SK-N-SH (cell line): ENCODE measurements around the gene AVPR2. TPM values are rescaled to one million over a fixed set of nuclear protein-coding genes. Genes with fewer than 3 reads are reported as not detected.

Source experiments
- CTCF ChIA-PET: fragments of 300-600, 350-600 bp; formaldehyde crosslinking; extraction: SDS; loops from one replicate; lab custom pipeline; 2021; lab: Yijun Ruan, JAX
- POLR2A ChIA-PET: fragments of 350-600 bp; sonication (Branson Sonifier 250); formaldehyde crosslinking; extraction: SDS; loops from one replicate; lab custom pipeline; 2020; ENCODE audit warnings: antibody characterized with exemption, inconsistent platforms; lab: Yijun Ruan, JAX
- DNase-seq: peaks from one replicate; pipeline ENCODE4 v3.0.0; 2012
- H2AFZ ChIP-seq: fragments of 200-600 bp; sonication (generic); 2 replicates; pipeline ENCODE4 v1.8.1; 2016; ENCODE audit warnings: antibody characterized with exemption, mild to moderate bottlenecking, low read depth
- H3F3A ChIP-seq: fragments of 200-600 bp; sonication (generic); replicated peaks from 2 replicates; pipeline ENCODE3; 2016; ENCODE audit warnings: antibody characterized with exemption, mild to moderate bottlenecking; ENCODE audit not compliant: insufficient read depth
- H3K27ac ChIP-seq, 2 experiments: fragments of 200-500 bp in 1 of 2; fragments of 200-600 bp in 1 of 2; sonication (Bioruptor generic) in 1 of 2; sonication (generic), shearing (Covaris generic) in 1 of 2; 2 replicates each; pipeline versions ENCODE4 v1.5.1 to v1.6.1; 2014 to 2016; ENCODE audit warnings: low read depth in 2 of 2, inconsistent platforms in 1 of 2, low read length in 1 of 2, mild to moderate bottlenecking in 1 of 2, mixed read lengths in 1 of 2
- H3K27me3 ChIP-seq: fragments of 200-600 bp; sonication (generic), shearing (Covaris generic); 2 replicates; pipeline ENCODE4 v1.6.1; 2016; ENCODE audit warnings: mixed run types; ENCODE audit not compliant: insufficient read depth
- H3K36me3 ChIP-seq, 2 experiments: fragments of 200-500 bp in 1 of 2; fragments of 200-600 bp in 1 of 2; sonication (Bioruptor generic) in 1 of 2; sonication (generic) in 1 of 2; replicated peaks in 1 of 2; 2 replicates each; pipeline versions ENCODE3 to v1.5.1; 2014 to 2016; ENCODE audit warnings: low read length in 1 of 2, mild to moderate bottlenecking in 1 of 2; ENCODE audit not compliant: insufficient read depth in 2 of 2, control insufficient read depth in 1 of 2
- H3K4me1 ChIP-seq, 2 experiments: fragments of 200-500 bp in 1 of 2; fragments of 200-600 bp in 1 of 2; sonication (Bioruptor generic) in 1 of 2; sonication (generic), shearing (Covaris generic) in 1 of 2; 2 replicates each; pipeline versions ENCODE4 v1.5.1 to v1.6.1; 2014 to 2016; ENCODE audit warnings: low read depth in 1 of 2, low read length in 1 of 2, mixed run types in 1 of 2; ENCODE audit not compliant: insufficient read depth in 2 of 2, control insufficient read depth in 1 of 2
- H3K4me2 ChIP-seq: fragments of 200-600 bp; sonication (generic), shearing (Covaris generic); 2 replicates; pipeline ENCODE4 v1.6.1; 2017; ENCODE audit warnings: mixed run types
- H3K4me3 ChIP-seq, 2 experiments: fragments of 200-500 bp in 1 of 2; fragments of 200-600 bp in 1 of 2; sonication (Bioruptor generic) in 1 of 2; sonication (generic), shearing (Covaris generic) in 1 of 2; 2 replicates each; pipeline versions ENCODE4 v1.5.1 to v1.8.1; 2014 to 2016; ENCODE audit warnings: low read depth in 2 of 2, inconsistent platforms in 1 of 2, low read length in 1 of 2, mild to moderate bottlenecking in 1 of 2, mixed read lengths in 1 of 2, moderate library complexity in 1 of 2
- H3K79me2 ChIP-seq: fragments of 200-600 bp; sonication (generic); 2 replicates; pipeline ENCODE4 v1.8.1; 2017; ENCODE audit warnings: mild to moderate bottlenecking; ENCODE audit not compliant: insufficient read depth
- H3K9ac ChIP-seq: fragments of 200-600 bp; sonication (generic); 2 replicates; pipeline ENCODE4 v1.6.1; 2017; ENCODE audit warnings: mixed run types
- H3K9me2 ChIP-seq: fragments of 200-600 bp; sonication (generic); 2 replicates; pipeline ENCODE4 v1.6.1; 2017; ENCODE audit warnings: mixed run types
- H3K9me3 ChIP-seq: fragments of 200-600 bp; sonication (generic); 2 replicates; pipeline ENCODE4 v1.6.1; 2017; ENCODE audit warnings: mixed run types, mild to moderate bottlenecking, moderate library complexity
- H4K20me1 ChIP-seq: fragments of 200-600 bp; sonication (generic); 2 replicates; pipeline ENCODE4 v1.6.1; 2017; ENCODE audit warnings: mild to moderate bottlenecking, mixed run types; ENCODE audit not compliant: insufficient read depth
- CHD2 ChIP-seq: fragments of 150-350 bp; IDR thresholded peaks from 2 replicates; pipeline ENCODE4 v1.6.1; 2018; ENCODE audit warnings: low read length; ENCODE audit not compliant: partially characterized antibody
- EP300 ChIP-seq, 2 experiments: IDR thresholded peaks; 2 replicates each; pipeline versions ENCODE4 v1.4.0 to v1.6.1; 2012; ENCODE audit warnings: borderline replicate concordance in 1 of 2, low read depth in 1 of 2, low read length in 1 of 2
- FOXJ3 ChIP-seq: sonication (generic); formaldehyde crosslinking; IDR thresholded peaks from 2 replicates; pipeline ENCODE4 v1.5.1; 2020; ENCODE audit warnings: mild to moderate bottlenecking, missing genetic modification reagents
- GABPA ChIP-seq: IDR thresholded peaks from 2 replicates; pipeline ENCODE4 v1.4.0; 2012; ENCODE audit warnings: low read depth, mild to moderate bottlenecking
- GATA2 ChIP-seq: sonication (generic); formaldehyde crosslinking; IDR thresholded peaks from 2 replicates; pipeline ENCODE4 v1.5.0; 2020; ENCODE audit warnings: mild to moderate bottlenecking, missing genetic modification reagents
- NFIC ChIP-seq: IDR thresholded peaks from 2 replicates; pipeline ENCODE4 v1.4.0; 2012; ENCODE audit warnings: borderline replicate concordance
- RAD21 ChIP-seq: IDR thresholded peaks from 2 replicates; pipeline ENCODE4 v1.6.1; 2012; ENCODE audit warnings: mild to moderate bottlenecking, low read length
- RCOR1 ChIP-seq: fragments of 150-350 bp; IDR thresholded peaks from 2 replicates; pipeline ENCODE4 v1.6.1; 2017; ENCODE audit warnings: antibody characterized with exemption, low read length
- RXRA ChIP-seq: IDR thresholded peaks from 2 replicates; pipeline ENCODE4 v1.4.0; 2012; ENCODE audit warnings: low read depth, mild to moderate bottlenecking, borderline replicate concordance
- TCF12 ChIP-seq: IDR thresholded peaks from 2 replicates; pipeline ENCODE4 v1.4.0; 2012
- TEAD4 ChIP-seq: IDR thresholded peaks from 2 replicates; pipeline ENCODE4 v1.4.0; 2012; ENCODE audit warnings: mild to moderate bottlenecking, borderline replicate concordance; ENCODE audit not compliant: insufficient read depth
- WGBS: methylation state at CpG from one replicate; pipeline ENCODE4 v1.1.6; 2017; ENCODE audit warnings: low lambda C conversion rate; 5-methylcytosine and 5-hydroxymethylcytosine counted together
- polyA plus RNA-seq, 3 experiments: library from polyadenylated mRNA; depleted of rRNA; stranded (reverse); fragments of >200 nt; gene quantifications; 2 replicates each; pipeline ENCODE4 v1.2.3, GENCODE V29; 2012
- TF ChIP-seq, protein P1 (sequence below): IDR thresholded peaks from 2 replicates; pipeline ENCODE4 v1.4.0; 2012; ENCODE audit warnings: low read depth, borderline replicate concordance
- TF ChIP-seq, protein P2 (sequence below): fragments of 200-600 bp; sonication (generic); IDR thresholded peaks from 2 replicates; pipeline ENCODE4 v1.6.1; 2017; ENCODE audit warnings: antibody characterized with exemption, mild to moderate bottlenecking, moderate library complexity
- TF ChIP-seq, protein P3 (sequence below): IDR thresholded peaks from 2 replicates; pipeline ENCODE4 v1.6.1; 2012; ENCODE audit warnings: mild to moderate bottlenecking, low read depth, low read length, moderate library complexity

The AVPR2 gene
- polyA plus RNA-seq, 1 of the 3 experiments (the other 2 are of a cell fraction), result not detected

DNA sequence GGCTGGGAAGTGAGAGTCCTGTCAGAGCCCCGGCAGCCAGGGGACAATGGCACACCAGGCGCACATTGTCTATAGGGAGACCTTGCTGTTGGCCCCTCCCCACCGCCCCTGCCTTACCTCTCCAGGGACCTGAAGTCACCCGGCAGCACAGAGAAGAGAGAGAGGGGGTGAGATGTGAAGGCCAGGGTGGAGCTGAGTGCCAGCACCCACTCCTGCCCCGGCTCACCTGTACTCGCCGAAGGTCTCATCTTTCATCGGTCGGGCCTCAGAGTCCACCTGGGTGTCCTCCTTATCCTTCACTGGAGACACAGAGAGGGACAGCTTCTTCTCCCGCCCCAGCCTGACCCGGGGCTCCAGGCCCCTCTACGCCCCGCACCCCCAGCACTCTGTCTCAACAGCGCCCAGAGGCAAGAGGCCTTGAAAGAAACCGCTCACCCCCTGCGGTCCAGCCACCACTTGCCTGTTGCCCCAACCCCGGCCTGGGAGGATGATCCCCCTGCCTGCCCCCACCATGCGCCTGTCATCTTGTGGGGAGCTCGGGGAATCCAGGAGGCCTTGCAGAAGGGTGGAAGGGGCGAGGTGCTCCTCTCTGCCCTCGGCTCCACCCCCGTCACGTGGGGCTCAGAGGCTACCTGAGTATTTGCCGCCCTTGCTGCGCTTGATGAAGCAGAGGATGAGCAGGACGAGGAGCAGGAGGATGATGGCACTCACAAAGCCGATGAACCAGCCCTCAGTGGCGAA, 41.1 kb upstream of the AVPR2 start:
- no peaks in the 10 kb centered on the region for H3K79me2 ChIP-seq
- 77% methylated on average over 9 of the region's 28 CpGs for WGBS
- no peak overlapping the region for H3K27ac ChIP-seq
- no peak overlapping the region for H3K4me2 ChIP-seq
- CTCF ChIA-PET, result interaction anchor here (1.2 kb wide), 1 partner anchor 89 kb away, joined by 4 read pairs; no protein-coding TSS in a partner anchor
- no peaks in the 10 kb centered on the region for H3K4me1 ChIP-seq
- H2AFZ ChIP-seq, result no peak overlapping the region
- TF ChIP-seq CHD2 (no peak), FOXJ3 (CRISPR knock-in tag) (no peak), GABPA (no peak), TEAD4 (no peak), RAD21 (no peak), RCOR1 (no peak)
- TF ChIP-seq, protein P1, sequence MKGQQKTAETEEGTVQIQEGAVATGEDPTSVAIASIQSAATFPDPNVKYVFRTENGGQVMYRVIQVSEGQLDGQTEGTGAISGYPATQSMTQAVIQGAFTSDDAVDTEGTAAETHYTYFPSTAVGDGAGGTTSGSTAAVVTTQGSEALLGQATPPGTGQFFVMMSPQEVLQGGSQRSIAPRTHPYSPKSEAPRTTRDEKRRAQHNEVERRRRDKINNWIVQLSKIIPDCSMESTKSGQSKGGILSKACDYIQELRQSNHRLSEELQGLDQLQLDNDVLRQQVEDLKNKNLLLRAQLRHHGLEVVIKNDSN, result no peak
- H3K4me3 ChIP-seq, result no peak overlapping the region
- no peaks in the 10 kb centered on the region for H3K9me2 ChIP-seq
- no peaks in the 10 kb centered on the region for H4K20me1 ChIP-seq
- H3K27me3 ChIP-seq, result peaks cover 18% of the 10 kb centered on the region
- POLR2A ChIA-PET, result no interaction called here
- H3K9me3 ChIP-seq, result no peaks in the 10 kb centered on the region
- H3K9ac ChIP-seq, result no peak overlapping the region
- peak; percentile 20 for DNase-seq
- no peaks in the 10 kb centered on the region for H3K36me3 ChIP-seq
- no peaks in the 10 kb centered on the region for H3F3A ChIP-seq

DNA sequence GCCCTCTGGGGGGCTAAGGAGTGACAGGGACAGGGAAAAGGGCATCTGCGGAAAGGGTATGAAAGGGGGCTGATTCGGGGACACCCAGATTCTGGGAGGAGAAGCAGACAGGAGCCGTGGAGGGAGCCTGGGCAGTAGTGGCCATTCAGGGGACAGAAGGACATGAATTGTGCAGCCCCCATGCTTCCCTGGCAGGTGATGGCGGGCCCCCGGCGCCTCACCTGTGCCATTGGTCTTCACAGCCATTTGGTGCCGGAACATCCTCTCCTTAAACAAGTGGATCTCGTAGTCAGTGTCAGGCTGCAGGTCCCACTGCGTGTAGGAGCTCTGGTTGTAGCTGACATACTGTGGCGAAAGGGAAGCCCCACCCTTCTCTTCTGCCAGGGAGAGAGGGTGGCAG, 40.4 kb upstream of the AVPR2 start:
- Histone ChIP-seq H3F3A (no peaks in the 10 kb centered on the region), H3K36me3 (no peaks in the 10 kb centered on the region), H3K9me3 (no peaks in the 10 kb centered on the region), H3K4me2 (no peak overlapping the region), H3K4me1 (no peaks in the 10 kb centered on the region), H3K79me2 (no peaks in the 10 kb centered on the region), H3K27ac (no peak overlapping the region), H3K9me2 (no peaks in the 10 kb centered on the region), H3K9ac (no peak overlapping the region), H2AFZ (no peak overlapping the region), H4K20me1 (no peaks in the 10 kb centered on the region), H3K4me3 (no peak overlapping the region), H3K27me3 (peaks cover 11% of the 10 kb centered on the region)
- ChIA-PET POLR2A (no interaction called here), CTCF (no interaction called here)
- DNase-seq, result no peak
- TF ChIP-seq GATA2 (CRISPR knock-in tag) (no peak), GABPA (no peak)
- 56% methylated on average over 10 of the region's 10 CpGs for WGBS

DNA sequence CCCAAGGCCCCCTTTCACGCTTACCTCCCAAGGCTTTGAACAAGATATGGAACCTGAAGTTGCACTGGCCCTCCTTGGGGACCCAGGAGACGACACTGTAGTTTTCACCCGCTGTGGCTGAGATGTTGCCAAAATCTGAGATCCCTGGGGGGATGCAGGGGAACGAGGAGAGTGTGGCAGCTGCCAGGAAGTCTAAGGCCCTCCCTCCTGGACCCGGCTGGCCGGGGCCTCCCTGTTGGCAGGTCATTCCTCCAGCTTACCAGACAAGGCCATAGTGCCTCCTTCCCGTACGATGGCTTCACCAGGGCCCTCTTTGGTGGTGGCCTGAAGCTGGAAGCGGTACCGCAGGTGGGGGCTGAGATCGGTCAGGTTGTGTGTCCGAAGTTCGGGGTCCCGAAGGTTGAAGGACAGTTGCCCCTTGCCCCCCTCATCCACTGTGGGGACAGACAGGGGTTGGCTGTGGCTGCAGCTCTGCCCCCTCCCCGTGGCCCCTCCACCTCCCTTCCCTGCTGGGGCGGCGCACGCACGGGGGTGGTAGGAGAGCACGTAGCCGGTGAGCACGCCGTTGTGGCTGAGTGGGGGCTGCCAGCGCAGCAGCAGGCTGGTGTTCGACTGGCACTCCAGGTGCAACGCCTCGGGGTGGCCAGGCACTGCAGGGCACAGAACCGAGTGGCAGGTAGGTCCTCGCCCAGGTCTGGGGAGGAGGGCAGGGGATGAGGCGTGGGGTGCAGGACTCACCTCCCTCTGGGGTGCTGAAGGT, 39.7 kb upstream of the AVPR2 start:
- H3K9ac ChIP-seq, result no peak overlapping the region
- WGBS, result 40% methylated on average over 1 of the region's 30 CpGs
- ChIA-PET CTCF (no interaction called here), POLR2A (interaction anchor here (1.0 kb wide), 1 partner anchor 9 kb away, joined by 3 read pairs; no protein-coding TSS in a partner anchor)
- no peaks in the 10 kb centered on the region for H3K4me1 ChIP-seq
- H3K9me3 ChIP-seq, result no peaks in the 10 kb centered on the region
- no peaks in the 10 kb centered on the region for H3K79me2 ChIP-seq
- H3K9me2 ChIP-seq, result no peaks in the 10 kb centered on the region
- H4K20me1 ChIP-seq, result no peaks in the 10 kb centered on the region
- H2AFZ ChIP-seq, result no peak overlapping the region
- H3F3A ChIP-seq, result no peaks in the 10 kb centered on the region
- H3K27me3 ChIP-seq, result peaks cover 5% of the 10 kb centered on the region
- H3K4me3 ChIP-seq, result no peak overlapping the region
- no peak overlapping the region for H3K4me2 ChIP-seq
- DNase-seq, result peak; percentile 19
- no peak overlapping the region for H3K27ac ChIP-seq
- H3K36me3 ChIP-seq, result no peaks in the 10 kb centered on the region
- no peak for TF ChIP-seq TCF12
- TF ChIP-seq RXRA, result no peak
- TF ChIP-seq, protein P2, sequence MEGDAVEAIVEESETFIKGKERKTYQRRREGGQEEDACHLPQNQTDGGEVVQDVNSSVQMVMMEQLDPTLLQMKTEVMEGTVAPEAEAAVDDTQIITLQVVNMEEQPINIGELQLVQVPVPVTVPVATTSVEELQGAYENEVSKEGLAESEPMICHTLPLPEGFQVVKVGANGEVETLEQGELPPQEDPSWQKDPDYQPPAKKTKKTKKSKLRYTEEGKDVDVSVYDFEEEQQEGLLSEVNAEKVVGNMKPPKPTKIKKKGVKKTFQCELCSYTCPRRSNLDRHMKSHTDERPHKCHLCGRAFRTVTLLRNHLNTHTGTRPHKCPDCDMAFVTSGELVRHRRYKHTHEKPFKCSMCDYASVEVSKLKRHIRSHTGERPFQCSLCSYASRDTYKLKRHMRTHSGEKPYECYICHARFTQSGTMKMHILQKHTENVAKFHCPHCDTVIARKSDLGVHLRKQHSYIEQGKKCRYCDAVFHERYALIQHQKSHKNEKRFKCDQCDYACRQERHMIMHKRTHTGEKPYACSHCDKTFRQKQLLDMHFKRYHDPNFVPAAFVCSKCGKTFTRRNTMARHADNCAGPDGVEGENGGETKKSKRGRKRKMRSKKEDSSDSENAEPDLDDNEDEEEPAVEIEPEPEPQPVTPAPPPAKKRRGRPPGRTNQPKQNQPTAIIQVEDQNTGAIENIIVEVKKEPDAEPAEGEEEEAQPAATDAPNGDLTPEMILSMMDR, result no peak
- TF ChIP-seq, protein P3, sequence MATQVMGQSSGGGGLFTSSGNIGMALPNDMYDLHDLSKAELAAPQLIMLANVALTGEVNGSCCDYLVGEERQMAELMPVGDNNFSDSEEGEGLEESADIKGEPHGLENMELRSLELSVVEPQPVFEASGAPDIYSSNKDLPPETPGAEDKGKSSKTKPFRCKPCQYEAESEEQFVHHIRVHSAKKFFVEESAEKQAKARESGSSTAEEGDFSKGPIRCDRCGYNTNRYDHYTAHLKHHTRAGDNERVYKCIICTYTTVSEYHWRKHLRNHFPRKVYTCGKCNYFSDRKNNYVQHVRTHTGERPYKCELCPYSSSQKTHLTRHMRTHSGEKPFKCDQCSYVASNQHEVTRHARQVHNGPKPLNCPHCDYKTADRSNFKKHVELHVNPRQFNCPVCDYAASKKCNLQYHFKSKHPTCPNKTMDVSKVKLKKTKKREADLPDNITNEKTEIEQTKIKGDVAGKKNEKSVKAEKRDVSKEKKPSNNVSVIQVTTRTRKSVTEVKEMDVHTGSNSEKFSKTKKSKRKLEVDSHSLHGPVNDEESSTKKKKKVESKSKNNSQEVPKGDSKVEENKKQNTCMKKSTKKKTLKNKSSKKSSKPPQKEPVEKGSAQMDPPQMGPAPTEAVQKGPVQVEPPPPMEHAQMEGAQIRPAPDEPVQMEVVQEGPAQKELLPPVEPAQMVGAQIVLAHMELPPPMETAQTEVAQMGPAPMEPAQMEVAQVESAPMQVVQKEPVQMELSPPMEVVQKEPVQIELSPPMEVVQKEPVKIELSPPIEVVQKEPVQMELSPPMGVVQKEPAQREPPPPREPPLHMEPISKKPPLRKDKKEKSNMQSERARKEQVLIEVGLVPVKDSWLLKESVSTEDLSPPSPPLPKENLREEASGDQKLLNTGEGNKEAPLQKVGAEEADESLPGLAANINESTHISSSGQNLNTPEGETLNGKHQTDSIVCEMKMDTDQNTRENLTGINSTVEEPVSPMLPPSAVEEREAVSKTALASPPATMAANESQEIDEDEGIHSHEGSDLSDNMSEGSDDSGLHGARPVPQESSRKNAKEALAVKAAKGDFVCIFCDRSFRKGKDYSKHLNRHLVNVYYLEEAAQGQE, result no peak
- TF ChIP-seq NFIC, result no peak
- TF ChIP-seq TEAD4, result no peak
- TF ChIP-seq EP300 (IDR thresholded peaks at IDR 0.05; ENCODE audit: borderline replicate concordance in 1 of 2, low read depth in 1 of 2, low read length in 1 of 2), result no peak
